HG03175 (cell line): ENCODE data around the gene SH3BP4.

Experiments
- ATAC-seq: cut with Tn5 transposase; IDR thresholded peaks from one replicate; pipeline ENCODE4 v1.9.1; 2021; ENCODE audit warnings: mild to moderate bottlenecking, moderate library complexity; ENCODE audit not compliant: unreplicated experiment

Gene SH3BP4

GRCh38 chr2:234964631-234965461 lies 13.0 kb downstream of the SH3BP4 start:
- no peak for ATAC-seq

- no peak for ATAC-seq
These were observed 14.5 kb downstream of the SH3BP4 start for GRCh38 chr2:234966340-234966739.

GRCh38 chr2:234967201-234967869 lies 15.5 kb downstream of the SH3BP4 start:
- ATAC-seq, result no peak

- ATAC-seq, result no peak
These were observed 16.0 kb downstream of the SH3BP4 start for GRCh38 chr2:234967870-234968208.

GRCh38 chr2:234968631-234969305 lies 17.0 kb downstream of the SH3BP4 start:
- no peak for ATAC-seq

- ATAC-seq, result no peak
These were observed 17.7 kb downstream of the SH3BP4 start for GRCh38 chr2:234969306-234970098.

GRCh38 chr2:234970099-234970440 lies 18.3 kb downstream of the SH3BP4 start:
- ATAC-seq, result no peak

GRCh38 chr2:234970477-234970882 lies 18.7 kb downstream of the SH3BP4 start:
- no peak for ATAC-seq

GRCh38 chr2:234971496-234971895 lies 19.7 kb downstream of the SH3BP4 start:
- no peak for ATAC-seq

- ATAC-seq, result no peak
These were observed 21.2 kb downstream of the SH3BP4 start for GRCh38 chr2:234973008-234973407.

- no peak for ATAC-seq
These were observed 22.9 kb downstream of the SH3BP4 start for GRCh38 chr2:234974501-234975385.

GRCh38 chr2:234975611-234976010 lies 23.8 kb downstream of the SH3BP4 start:
- ATAC-seq, result no peak

- no peak for ATAC-seq
These were observed 24.8 kb downstream of the SH3BP4 start for GRCh38 chr2:234976479-234977227.

GRCh38 chr2:234977228-234977679 lies 25.4 kb downstream of the SH3BP4 start:
- no peak for ATAC-seq

- ATAC-seq, result no peak
These were observed 26.8 kb downstream of the SH3BP4 start for GRCh38 chr2:234978466-234979203.

- no peak for ATAC-seq
These were observed 27.7 kb downstream of the SH3BP4 start for GRCh38 chr2:234979204-234980167.

GRCh38 chr2:234980451-234981187 lies 28.8 kb downstream of the SH3BP4 start:
- no peak for ATAC-seq
